HFF-Myc (cell line): ENCODE results near the gene PDIA5.

Experiments
- DNase-seq: peaks from one replicate; pipeline ENCODE4 v3.0.0-alpha.2; 2011; ENCODE audit warnings: low read depth; ENCODE audit errors: extremely low read depth
- H3K4me3 ChIP-seq: replicated peaks from 2 replicates; pipeline ENCODE4 v1.5.1; 2011; ENCODE audit warnings: low read depth, mild to moderate bottlenecking, control low read depth, low read length
- TF ChIP-seq, protein P1 (sequence below): IDR thresholded peaks from 2 replicates; pipeline ENCODE4 v1.5.1; 2012; ENCODE audit warnings: mild to moderate bottlenecking, low read depth, low read length, control low read depth; ENCODE audit errors: missing control alignments

PDIA5 gene

DNA sequence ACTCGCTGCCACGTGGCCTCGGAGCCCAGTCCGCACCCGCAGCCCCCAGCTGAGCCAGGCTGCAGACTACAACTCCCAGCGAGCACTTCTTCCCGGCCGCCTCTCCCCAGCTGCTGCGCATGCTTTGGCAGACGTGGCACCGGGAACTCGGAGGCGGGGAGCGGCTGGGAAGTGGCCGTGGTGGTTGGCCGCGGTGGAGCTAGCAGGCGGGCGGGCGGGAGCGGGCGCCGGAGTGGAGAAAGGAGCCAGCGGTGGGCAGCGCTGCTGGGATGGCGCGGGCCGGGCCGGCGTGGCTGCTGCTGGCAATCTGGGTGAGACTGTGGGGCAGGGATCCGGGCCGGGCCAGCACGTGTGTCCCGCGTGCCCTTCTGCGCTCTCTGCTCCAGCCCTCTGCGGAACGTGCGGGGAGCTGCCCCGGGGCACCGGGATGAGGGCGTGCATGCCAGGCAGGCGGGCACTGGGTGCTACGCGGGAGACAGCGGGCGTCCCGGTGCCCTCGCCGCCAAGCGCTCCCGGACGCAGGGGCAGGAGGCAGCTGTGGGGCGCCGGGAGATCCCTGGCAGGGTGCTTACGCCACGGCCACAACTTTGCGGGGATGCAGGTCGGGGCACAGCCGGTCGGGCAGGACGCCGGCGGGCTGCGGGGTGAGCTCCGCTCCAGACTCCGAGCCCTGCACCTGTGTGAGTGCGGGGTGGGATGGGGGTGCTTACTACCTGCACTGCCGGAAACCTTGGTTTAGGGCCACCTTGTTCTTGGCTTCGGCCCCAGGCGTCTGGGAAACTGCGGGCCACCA is at the start of gene PDIA5:
TSS of gene PDIA5 (plus strand) at position 130 of the 793 bp plus-strand sequence. CDS start at position 270, 140 bp downstream.
- H3K4me3 ChIP-seq: peak within 1 kb of the TSS; percentile 90
- TF ChIP-seq, protein P1, sequence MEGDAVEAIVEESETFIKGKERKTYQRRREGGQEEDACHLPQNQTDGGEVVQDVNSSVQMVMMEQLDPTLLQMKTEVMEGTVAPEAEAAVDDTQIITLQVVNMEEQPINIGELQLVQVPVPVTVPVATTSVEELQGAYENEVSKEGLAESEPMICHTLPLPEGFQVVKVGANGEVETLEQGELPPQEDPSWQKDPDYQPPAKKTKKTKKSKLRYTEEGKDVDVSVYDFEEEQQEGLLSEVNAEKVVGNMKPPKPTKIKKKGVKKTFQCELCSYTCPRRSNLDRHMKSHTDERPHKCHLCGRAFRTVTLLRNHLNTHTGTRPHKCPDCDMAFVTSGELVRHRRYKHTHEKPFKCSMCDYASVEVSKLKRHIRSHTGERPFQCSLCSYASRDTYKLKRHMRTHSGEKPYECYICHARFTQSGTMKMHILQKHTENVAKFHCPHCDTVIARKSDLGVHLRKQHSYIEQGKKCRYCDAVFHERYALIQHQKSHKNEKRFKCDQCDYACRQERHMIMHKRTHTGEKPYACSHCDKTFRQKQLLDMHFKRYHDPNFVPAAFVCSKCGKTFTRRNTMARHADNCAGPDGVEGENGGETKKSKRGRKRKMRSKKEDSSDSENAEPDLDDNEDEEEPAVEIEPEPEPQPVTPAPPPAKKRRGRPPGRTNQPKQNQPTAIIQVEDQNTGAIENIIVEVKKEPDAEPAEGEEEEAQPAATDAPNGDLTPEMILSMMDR: no peak
- DNase-seq: peak; percentile 72

DNA sequence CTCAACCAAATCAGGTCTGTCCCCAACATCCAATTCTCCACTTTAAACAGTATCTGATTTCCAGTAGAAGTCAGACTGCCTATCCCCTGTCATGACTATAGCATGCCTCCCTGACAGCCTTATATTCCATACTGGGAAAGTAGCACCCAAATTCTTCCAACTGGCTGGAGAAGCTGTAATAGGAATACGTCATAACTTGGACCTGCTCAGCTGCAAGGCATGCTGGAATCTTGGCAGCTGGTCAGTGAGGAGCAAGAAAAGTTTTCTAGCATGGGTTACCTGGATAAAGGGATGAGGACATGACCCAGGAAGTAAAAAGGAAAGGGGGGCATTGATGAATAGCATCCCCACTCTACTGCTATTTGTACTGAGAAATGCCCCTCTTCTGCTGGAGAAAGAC is 48.1 kb upstream of the PDIA5 start:
- DNase-seq: no peak
- no peak overlapping the region for H3K4me3 ChIP-seq
- TF ChIP-seq, protein P1: no peak

- DNase-seq: no peak
- no peak overlapping the region for H3K4me3 ChIP-seq
- TF ChIP-seq, protein P1: no peak
Observed at GRCh38 chr3:123019161-123019560, 47.7 kb upstream of the PDIA5 start.

- H3K4me3 ChIP-seq: no peak overlapping the region
- no peak for DNase-seq
Observed at GRCh38 chr3:123019591-123019990, 47.2 kb upstream of the PDIA5 start.

DNA sequence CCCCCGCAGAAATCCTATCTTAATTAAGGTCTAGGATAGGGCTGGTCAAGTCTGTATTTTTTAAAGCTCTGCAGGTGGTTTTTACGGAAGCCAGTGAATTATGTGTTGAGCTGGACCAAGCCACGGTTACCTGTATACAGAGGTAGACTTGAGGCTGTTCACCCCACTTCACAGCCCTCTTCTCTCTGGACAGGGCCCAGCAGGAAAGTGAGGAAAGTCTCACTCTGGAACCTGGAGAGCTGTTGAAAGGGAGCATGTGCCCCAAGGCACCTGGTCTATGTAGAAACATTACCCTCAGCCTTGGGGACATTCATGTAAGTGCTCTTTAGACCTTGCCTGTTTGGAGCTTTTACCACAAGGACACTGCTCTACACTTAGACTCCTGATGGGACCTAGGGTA is 46.1 kb upstream of the PDIA5 start:
- TF ChIP-seq, protein P1: no peak
- DNase-seq: no peak
- no peak overlapping the region for H3K4me3 ChIP-seq

More at GRCh38 chr3:123019591-123019990, 47.2 kb upstream of the PDIA5 start:
- TF ChIP-seq, protein P1: no peak

DNA sequence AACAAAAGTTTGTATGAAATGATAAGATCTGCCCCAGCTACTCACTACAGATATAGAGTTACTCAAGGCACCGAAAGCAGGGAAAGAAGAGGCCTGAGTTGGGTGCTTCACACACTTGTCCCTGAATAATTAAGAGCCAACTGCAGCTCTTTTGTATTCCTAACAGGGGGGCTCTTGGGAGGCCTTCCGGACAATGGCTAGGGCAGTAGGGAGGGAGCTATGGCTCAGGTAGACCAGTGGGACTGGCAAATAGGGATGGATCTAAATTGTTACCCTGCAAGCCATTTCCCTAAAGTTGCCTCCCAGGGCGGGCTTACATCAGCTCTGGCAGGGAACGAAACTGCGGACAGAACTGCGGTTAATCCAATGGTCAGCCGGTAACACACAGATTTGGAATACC is 45.4 kb upstream of the PDIA5 start:
- H3K4me3 ChIP-seq: no peak overlapping the region
- TF ChIP-seq, protein P1: no peak
- DNase-seq: no peak
